H1 (cell line): Measurements from ENCODE around the gene KCNQ1. TPM values are rescaled to one million over a fixed set of nuclear protein-coding genes. Genes with fewer than 3 reads are reported as not detected.

Experiments used
- SIN3A ChIP-seq, 2 experiments: IDR thresholded peaks in 1 of 2; conservative IDR thresholded peaks in 1 of 2; 2 replicates each; pipeline ENCODE4 v1.6.1; 2011 to 2012; ENCODE audit warnings: low read length in 2 of 2, improper control_type of control experiment in 1 of 2, low read depth in 1 of 2, mild to moderate bottlenecking in 1 of 2
- polyA plus RNA-seq, 7 experiments: library from polyadenylated mRNA; depleted of rRNA in 3 of 7; stranded (reverse) in 5 of 7; unstranded in 2 of 7; fragments of >200 nt in 5 of 7; fragments of 200-250 nt in 2 of 7; gene quantifications; 1 replicate in 5 of 7; 2 replicates in 1 of 7; 4 replicates in 1 of 7; pipeline versions ENCODE4 v1.2.1 to v1.2.3, GENCODE V29; 2011 to 2013; ENCODE audit warnings: missing spikeins in 2 of 7, mixed read lengths in 2 of 7
- total RNA-seq: library from RNA; stranded (reverse); fragmentation: NEBNext Ultra II Directional; extraction: Animal tissue kit (Norgen Biotek cat#: 25700); gene quantifications from 2 replicates; pipeline ENCODE4 v1.2.1, GENCODE V29; 2021

Gene KCNQ1
- total and polyA plus RNA-seq, 2 of the 8 experiments (the other 6 are each of a cell fraction or from before 2014, with no cell fraction given) = 1.9 to 2.0 TPM

GRCh38 chr11:2512431-2513407 is 67.9 kb downstream of the KCNQ1 start (continued):
- TF ChIP-seq SIN3A (conservative IDR thresholded peaks at IDR 0.05 in 1 of 2, IDR thresholded peaks at IDR 0.05 in 1 of 2; ENCODE audit: low read depth in 1 of 2, low read length in 2 of 2) = no peak
- TF ChIP-seq, all 59 proteins: peak for 0
